Mucosa of rectum (tissue), 2 donors: ENCODE results near the gene FAM200A.

Source experiments
- H3K27ac ChIP-seq, 2 donors: one replicate each; pipeline ENCODE4 v1.7.0; 2013; ENCODE audit warnings: inconsistent platforms in 2 of 2, low read depth in 2 of 2, low read length in 2 of 2
- H3K27me3 ChIP-seq, 2 donors: one replicate each; pipeline ENCODE4 v1.7.0; 2013; ENCODE audit warnings: low read length in 2 of 2; ENCODE audit not compliant: control insufficient read depth in 2 of 2, insufficient read depth in 2 of 2
- H3K36me3 ChIP-seq, 2 donors: one replicate each; pipeline ENCODE4 v1.7.0; 2013; ENCODE audit warnings: low read length in 2 of 2; ENCODE audit not compliant: control insufficient read depth in 2 of 2, insufficient read depth in 2 of 2
- H3K4me1 ChIP-seq, 2 donors: one replicate each; pipeline ENCODE4 v1.7.0; 2013; ENCODE audit warnings: low read length in 2 of 2, mild to moderate bottlenecking in 1 of 2; ENCODE audit not compliant: control insufficient read depth in 2 of 2, insufficient read depth in 2 of 2
- H3K4me3 ChIP-seq, 2 donors: one replicate each; pipeline ENCODE4 v1.7.0; 2013; ENCODE audit warnings: low read length in 2 of 2
- H3K9ac ChIP-seq, 2 donors: one replicate each; pipeline ENCODE4 v1.7.0; 2013; ENCODE audit warnings: low read length in 2 of 2, low read depth in 1 of 2, mild to moderate bottlenecking in 1 of 2
- H3K9me3 ChIP-seq, 2 donors: one replicate each; pipeline ENCODE4 v1.7.0; 2013; ENCODE audit warnings: low read length in 2 of 2; ENCODE audit not compliant: control insufficient read depth in 2 of 2
- donor health status: healthy.
- donor health status: Normal muscosa, but diverticular disease.

The FAM200A gene

GRCh38 chr7:99543081-99543671 is 8.7 kb downstream of the FAM200A start:
- H3K4me3 ChIP-seq = no peak overlapping the region
- H3K9me3 ChIP-seq = peaks cover 0 to 5% of the 10 kb centered on the region in 2 donors

GRCh38 chr7:99541212-99541611 is 10.7 kb downstream of the FAM200A start:
- Histone ChIP-seq H3K9ac (no peak overlapping the region), H3K36me3 (no peaks in the 10 kb centered on the region), H3K4me3 (no peak overlapping the region), H3K27ac (no peak overlapping the region), H3K9me3 (peaks cover 0 to 5% of the 10 kb centered on the region in 2 donors), H3K27me3 (no peaks in the 10 kb centered on the region), H3K4me1 (no peaks in the 10 kb centered on the region)

More at GRCh38 chr7:99543081-99543671, 8.7 kb downstream of the FAM200A start:
- no peak overlapping the region for H3K9ac ChIP-seq
- H3K4me1 ChIP-seq = no peaks in the 10 kb centered on the region
- H3K27ac ChIP-seq = no peak overlapping the region
- H3K36me3 ChIP-seq = peaks cover 10 to 11% of the 10 kb centered on the region in 2 donors
- H3K27me3 ChIP-seq = no peaks in the 10 kb centered on the region

DNA sequence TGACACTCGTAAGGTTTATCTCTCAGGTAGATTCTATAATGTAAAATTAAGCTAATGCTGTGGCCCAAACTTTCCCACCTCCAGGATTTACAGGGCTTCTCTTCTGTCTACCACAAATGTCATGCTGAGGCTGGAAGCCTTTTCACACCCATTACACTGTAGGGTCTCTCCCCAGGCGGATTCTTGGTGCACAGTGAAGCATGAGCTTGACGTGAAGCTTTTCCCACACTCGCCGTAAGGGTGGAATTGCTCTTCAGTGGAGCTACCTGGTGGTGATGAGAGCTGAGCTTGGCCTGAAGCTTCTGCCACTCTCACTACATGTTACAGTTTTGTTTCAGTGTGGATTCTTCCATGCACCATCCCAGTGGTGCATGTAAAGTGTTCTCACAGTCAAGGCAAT is 11.4 kb downstream of the FAM200A start:
- Histone ChIP-seq H3K9me3 (peaks cover 0 to 5% of the 10 kb centered on the region in 2 donors), H3K27ac (no peak overlapping the region), H3K9ac (no peak overlapping the region)

DNA sequence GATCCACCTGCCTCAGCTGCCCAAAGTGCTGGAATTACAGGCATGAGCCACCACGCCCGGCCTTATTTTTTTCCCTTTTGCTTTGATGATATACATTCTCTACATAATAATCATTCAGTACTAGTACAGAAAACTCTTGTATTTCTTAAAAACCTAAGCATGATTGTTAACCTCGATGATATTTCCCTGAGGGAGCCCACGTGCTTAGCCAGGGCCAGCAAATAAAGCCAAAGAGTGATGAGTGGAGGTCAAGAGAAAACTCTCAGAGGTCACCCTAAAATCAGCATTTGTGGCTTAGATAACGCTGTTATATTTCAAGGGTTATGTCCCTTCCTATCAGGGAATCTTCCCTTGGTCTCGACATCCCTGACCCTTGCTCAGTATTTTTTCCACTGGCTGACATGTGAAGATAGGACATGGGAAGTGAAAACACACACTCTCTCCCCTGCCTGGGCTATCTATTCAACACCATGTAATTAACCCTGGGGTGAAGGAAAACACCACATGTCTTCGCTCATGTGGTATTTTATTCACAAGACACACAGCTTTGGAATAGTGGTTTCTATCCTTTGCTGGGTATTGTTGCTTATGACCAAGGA is 12.6 kb downstream of the FAM200A start:
- Histone ChIP-seq H3K4me3 (no peak overlapping the region), H3K27ac (no peak overlapping the region), H3K9me3 (peaks cover 0 to 5% of the 10 kb centered on the region in 2 donors), H3K27me3 (no peaks in the 10 kb centered on the region), H3K36me3 (no peaks in the 10 kb centered on the region), H3K9ac (no peak overlapping the region), H3K4me1 (no peaks in the 10 kb centered on the region)

More for the DNA sequence above, 11.4 kb downstream of the FAM200A start:
- Histone ChIP-seq H3K4me3 (no peak overlapping the region), H3K27me3 (no peaks in the 10 kb centered on the region), H3K4me1 (no peaks in the 10 kb centered on the region), H3K36me3 (no peaks in the 10 kb centered on the region)

GRCh38 chr7:99535667-99536066 is 16.2 kb downstream of the FAM200A start:
- Histone ChIP-seq H3K4me1 (no peaks in the 10 kb centered on the region), H3K9me3 (peaks cover 19 to 31% of the 10 kb centered on the region in 2 donors), H3K27ac (no peak overlapping the region), H3K9ac (no peak overlapping the region), H3K27me3 (no peaks in the 10 kb centered on the region), H3K4me3 (no peak overlapping the region), H3K36me3 (peaks cover 13 to 16% of the 10 kb centered on the region in 2 donors)

DNA sequence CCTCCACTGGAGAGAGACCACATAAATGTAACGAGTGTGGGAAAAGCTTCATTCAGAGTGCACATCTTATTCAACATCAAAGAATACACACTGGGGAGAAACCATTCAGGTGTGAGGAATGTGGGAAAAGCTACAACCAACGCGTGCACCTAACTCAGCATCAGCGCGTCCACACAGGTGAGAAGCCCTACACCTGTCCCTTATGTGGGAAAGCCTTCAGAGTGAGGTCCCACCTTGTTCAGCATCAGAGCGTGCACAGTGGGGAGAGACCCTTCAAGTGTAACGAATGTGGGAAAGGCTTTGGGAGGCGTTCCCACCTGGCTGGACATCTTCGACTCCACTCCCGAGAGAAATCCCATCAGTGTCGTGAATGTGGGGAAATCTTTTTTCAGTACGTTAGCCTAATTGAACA is 20.6 kb downstream of the FAM200A start:
- H3K9ac ChIP-seq = no peak overlapping the region
- H3K9me3 ChIP-seq = peaks cover 27 to 28% of the 10 kb centered on the region in 2 donors
- no peaks in the 10 kb centered on the region for H3K27me3 ChIP-seq
- no peak overlapping the region for H3K27ac ChIP-seq
- H3K36me3 ChIP-seq = peaks cover 23 to 37% of the 10 kb centered on the region in 2 donors
- H3K4me1 ChIP-seq = no peaks in the 10 kb centered on the region
- peak overlapping the region; percentile 1 to 28 for H3K4me3 ChIP-seq

DNA sequence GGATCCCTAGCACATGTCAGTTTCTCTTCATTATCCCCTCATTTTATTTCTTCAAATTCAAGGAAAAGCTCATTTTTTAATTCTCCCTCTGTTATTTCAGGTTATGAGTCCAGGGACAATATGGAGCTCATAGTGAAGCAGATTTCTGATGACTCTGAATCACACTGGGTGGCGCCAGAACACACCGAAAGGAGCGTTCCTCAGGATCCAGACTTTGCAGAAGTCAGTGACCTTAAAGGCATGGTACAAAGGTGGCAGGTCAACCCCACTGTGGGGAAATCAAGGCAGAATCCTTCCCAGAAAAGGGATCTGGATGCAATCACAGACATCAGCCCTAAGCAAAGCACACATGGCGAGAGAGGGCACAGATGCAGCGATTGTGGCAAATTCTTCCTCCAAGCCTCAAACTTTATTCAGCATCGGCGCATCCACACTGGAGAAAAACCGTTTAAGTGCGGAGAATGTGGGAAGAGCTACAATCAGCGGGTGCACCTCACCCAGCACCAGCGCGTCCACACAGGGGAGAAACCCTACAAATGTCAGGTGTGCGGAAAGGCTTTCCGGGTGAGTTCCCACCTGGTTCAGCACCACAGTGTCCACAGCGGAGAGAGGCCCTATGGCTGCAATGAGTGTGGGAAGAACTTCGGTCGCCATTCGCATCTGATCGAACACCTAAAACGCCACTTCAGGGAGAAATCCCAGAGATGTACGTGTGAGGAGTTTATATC is 26.0 kb downstream of the FAM200A start:
- Histone ChIP-seq H3K9me3 (peaks cover under 1 to 10% of the 10 kb centered on the region in 2 donors), H3K4me1 (no peaks in the 10 kb centered on the region), H3K9ac (no peak overlapping the region), H3K27ac (no peak overlapping the region), H3K36me3 (peaks cover 23 to 32% of the 10 kb centered on the region in 2 donors), H3K4me3 (no peak overlapping the region), H3K27me3 (no peaks in the 10 kb centered on the region)

DNA sequence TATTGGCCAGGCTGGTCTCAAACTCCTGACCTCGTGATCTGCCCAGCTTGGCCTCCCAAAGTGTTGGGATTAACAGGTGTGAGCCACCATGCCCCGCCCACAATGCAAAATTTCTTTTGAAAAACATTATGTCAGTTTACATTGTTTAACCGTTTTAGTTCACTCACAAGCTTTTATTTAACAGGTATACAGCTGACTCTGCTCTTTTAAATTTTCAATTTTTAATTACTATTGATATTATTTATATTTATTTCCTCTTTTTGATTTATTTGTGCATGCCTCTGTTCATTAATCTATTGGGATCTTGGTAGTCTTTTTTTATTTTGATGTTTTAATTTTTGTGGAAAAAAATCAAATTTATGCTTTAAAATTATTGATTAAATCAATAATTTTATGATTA is 30.5 kb downstream of the FAM200A start:
- Histone ChIP-seq H3K9me3 (no peaks in the 10 kb centered on the region), H3K27ac (no peak overlapping the region), H3K27me3 (no peaks in the 10 kb centered on the region), H3K36me3 (peaks cover 22 to 28% of the 10 kb centered on the region in 2 donors), H3K4me3 (no peak overlapping the region), H3K4me1 (no peaks in the 10 kb centered on the region), H3K9ac (no peak overlapping the region)

DNA sequence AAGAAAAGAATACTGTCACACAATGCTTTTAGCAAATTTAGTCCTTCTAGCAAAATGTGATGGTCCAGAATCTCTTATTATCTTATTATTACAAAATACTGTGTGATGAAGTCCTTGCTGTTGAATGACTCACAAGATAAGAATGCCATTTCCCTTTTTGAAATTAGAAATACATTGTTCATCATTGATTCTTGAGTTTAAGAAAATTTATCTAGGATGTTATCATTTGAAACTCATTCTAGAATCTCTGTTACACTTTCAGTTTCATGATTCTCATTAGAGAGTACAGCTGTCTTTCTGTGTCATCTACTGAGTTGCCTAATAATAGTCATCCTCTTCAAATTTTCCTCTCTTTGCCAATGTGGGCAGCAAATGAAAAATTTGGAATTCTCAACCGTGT is 37.9 kb downstream of the FAM200A start:
- Histone ChIP-seq H3K36me3 (peaks cover 15 to 34% of the 10 kb centered on the region in 2 donors), H3K9me3 (no peaks in the 10 kb centered on the region)

DNA sequence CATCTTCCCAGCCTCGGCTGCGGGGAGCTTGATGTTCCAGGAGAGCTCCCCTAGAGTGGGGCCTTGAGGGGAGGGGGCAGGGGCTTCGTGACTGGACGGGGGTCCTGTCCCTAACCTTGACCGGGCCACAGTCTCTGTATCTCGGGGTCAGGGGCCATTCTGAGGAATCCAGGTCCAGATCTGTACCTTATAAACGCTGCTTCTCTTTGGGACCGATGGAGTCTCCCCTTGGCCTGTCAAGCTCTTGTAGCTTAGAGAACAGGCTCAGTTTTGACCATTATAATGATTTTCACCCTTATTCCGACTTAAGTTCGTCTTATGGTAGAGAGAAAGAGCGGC is 46.6 kb downstream of the FAM200A start:
- peaks cover 13 to 22% of the 10 kb centered on the region in 2 donors for H3K4me1 ChIP-seq
- H3K9ac ChIP-seq = peak overlapping the region; percentile 87 to 96
- peak overlapping the region; percentile 93 to 95 for H3K27ac ChIP-seq
- H3K36me3 ChIP-seq = no peaks in the 10 kb centered on the region
- H3K27me3 ChIP-seq = no peaks in the 10 kb centered on the region
- peak overlapping the region; percentile 98 for H3K4me3 ChIP-seq
- no peaks in the 10 kb centered on the region for H3K9me3 ChIP-seq

More for the DNA sequence above, 37.9 kb downstream of the FAM200A start:
- H3K4me1 ChIP-seq = no peaks in the 10 kb centered on the region
- no peak overlapping the region for H3K27ac ChIP-seq
- no peaks in the 10 kb centered on the region for H3K27me3 ChIP-seq
- H3K9ac ChIP-seq = no peak overlapping the region
- no peak overlapping the region for H3K4me3 ChIP-seq
